Neural progenitor cell (in vitro differentiated cells): ENCODE results near the gene LLCFC1.

Experiments
- EZH2 ChIP-seq: fragments of 200-600 bp; sonication (generic); IDR thresholded peaks from 2 replicates; pipeline ENCODE4 v1.6.1; 2017; ENCODE audit warnings: antibody characterized with exemption, mild to moderate bottlenecking, moderate library complexity
- EZH2phosphoT487 ChIP-seq: fragments of 200-600 bp; sonication (generic); IDR thresholded peaks from 2 replicates; pipeline ENCODE4 v1.6.1; 2017; ENCODE audit warnings: antibody characterized with exemption
- TF ChIP-seq, protein P1 (sequence below): fragments of 200-600 bp; sonication (generic); IDR thresholded peaks from 2 replicates; pipeline ENCODE4 v1.5.1; 2017; ENCODE audit warnings: antibody characterized with exemption, mild to moderate bottlenecking

DNA sequence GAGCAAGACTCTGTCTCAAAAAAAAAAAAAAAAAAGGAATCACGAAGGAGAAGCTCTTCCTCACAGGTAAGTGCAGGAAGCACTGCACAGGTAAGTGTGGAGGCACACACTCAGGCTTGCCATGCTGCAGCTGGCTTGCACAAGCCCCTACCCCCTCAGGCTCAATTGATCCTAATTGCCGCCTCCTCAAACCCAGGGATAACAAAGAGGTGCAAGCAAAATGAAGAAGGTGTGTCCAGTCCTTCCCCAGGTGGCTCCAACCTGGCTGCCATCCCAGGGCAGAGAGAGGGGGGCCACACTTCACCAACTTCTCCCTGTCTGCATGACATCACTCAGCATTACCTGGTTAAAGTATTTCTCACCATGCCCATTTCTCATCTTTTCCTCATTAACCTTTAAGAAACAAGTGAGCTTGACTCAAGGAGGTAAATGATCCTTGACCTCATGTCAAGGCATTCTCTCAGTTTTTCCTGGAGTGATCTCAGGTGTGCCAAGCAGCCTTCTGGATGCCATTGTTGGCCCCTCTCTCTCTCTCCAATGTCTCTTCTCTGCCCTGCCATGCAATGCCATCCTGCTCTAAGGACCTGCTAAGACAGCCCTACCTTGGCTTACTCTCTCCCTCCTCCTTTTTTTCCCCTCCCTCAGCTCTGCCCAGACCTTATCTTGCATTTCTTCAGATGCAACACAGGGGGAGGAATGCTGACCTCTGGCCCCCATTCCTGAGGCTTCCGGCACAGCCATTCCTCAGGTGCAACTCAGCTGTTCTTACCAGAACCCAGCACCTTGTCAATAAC lies 40.7 kb upstream of the LLCFC1 start:
- TF ChIP-seq, protein P1, sequence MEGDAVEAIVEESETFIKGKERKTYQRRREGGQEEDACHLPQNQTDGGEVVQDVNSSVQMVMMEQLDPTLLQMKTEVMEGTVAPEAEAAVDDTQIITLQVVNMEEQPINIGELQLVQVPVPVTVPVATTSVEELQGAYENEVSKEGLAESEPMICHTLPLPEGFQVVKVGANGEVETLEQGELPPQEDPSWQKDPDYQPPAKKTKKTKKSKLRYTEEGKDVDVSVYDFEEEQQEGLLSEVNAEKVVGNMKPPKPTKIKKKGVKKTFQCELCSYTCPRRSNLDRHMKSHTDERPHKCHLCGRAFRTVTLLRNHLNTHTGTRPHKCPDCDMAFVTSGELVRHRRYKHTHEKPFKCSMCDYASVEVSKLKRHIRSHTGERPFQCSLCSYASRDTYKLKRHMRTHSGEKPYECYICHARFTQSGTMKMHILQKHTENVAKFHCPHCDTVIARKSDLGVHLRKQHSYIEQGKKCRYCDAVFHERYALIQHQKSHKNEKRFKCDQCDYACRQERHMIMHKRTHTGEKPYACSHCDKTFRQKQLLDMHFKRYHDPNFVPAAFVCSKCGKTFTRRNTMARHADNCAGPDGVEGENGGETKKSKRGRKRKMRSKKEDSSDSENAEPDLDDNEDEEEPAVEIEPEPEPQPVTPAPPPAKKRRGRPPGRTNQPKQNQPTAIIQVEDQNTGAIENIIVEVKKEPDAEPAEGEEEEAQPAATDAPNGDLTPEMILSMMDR = no peak
- TF ChIP-seq EZH2 = no peak
- TF ChIP-seq EZH2phosphoT487 = no peak
